RWPE1 (cell line): ENCODE measurements around the gene TNIP1.

Experiments used
- CTCF ChIA-PET: fragments of 350-600 bp; sonication (Branson Sonifier 250); formaldehyde crosslinking; extraction: SDS; loops from one replicate; lab custom pipeline; 2021; lab: Yijun Ruan, JAX
- POLR2A ChIA-PET: fragments of 400-600 bp; formaldehyde crosslinking; extraction: SDS; loops from one replicate; lab custom pipeline; 2020; ENCODE audit warnings: antibody characterized with exemption; ENCODE audit not compliant: low non-redundant PET; lab: Yijun Ruan, JAX
- DNase-seq: peaks from one replicate; pipeline ENCODE4 v3.0.0; 2012; ENCODE audit warnings: low spot score
- H3K27ac ChIP-seq: fragments of 450-650 bp; 2 replicates; pipeline ENCODE4 v1.5.1; 2017
- CTCF ChIP-seq: fragments of 450-650 bp; conservative IDR thresholded peaks from 2 replicates; pipeline ENCODE4 v1.5.1; 2017; ENCODE audit warnings: low read depth, mild to moderate bottlenecking

The TNIP1 gene

GRCh38 chr5:151036556-151036955 lies 44.3 kb downstream of the TNIP1 start:
- ChIA-PET POLR2A (no interaction called here), CTCF (interaction anchor here (0.9 to 1.5 kb wide), 3 partner anchors 11 to 20 kb away, joined by 3 to 4 read pairs (median 3); no protein-coding TSS in a partner anchor)
- DNase-seq = no peak
- no peak for TF ChIP-seq CTCF
- no peak overlapping the region for H3K27ac ChIP-seq

GRCh38 chr5:151034422-151035379 lies 46.1 kb downstream of the TNIP1 start:
- no peak overlapping the region for H3K27ac ChIP-seq
- no peak for DNase-seq
- ChIA-PET CTCF (interaction anchor here (0.6 to 1.5 kb wide), 3 partner anchors 13 to 91 kb away, joined by 3 to 4 read pairs (median 3); no protein-coding TSS in a partner anchor), POLR2A (no interaction called here)
- TF ChIP-seq CTCF = no peak

- POLR2A ChIA-PET = no interaction called here
- no peak for DNase-seq
- H3K27ac ChIP-seq = no peak overlapping the region
- TF ChIP-seq CTCF = no peak
- CTCF ChIA-PET = no interaction called here
Measured at GRCh38 chr5:151033217-151033934, 47.5 kb downstream of the TNIP1 start.

GRCh38 chr5:151031554-151031953 lies 49.3 kb downstream of the TNIP1 start:
- DNase-seq = no peak
- H3K27ac ChIP-seq = no peak overlapping the region
- TF ChIP-seq CTCF = no peak
- ChIA-PET POLR2A (no interaction called here), CTCF (no interaction called here)

GRCh38 chr5:151030379-151030778 lies 50.5 kb downstream of the TNIP1 start:
- CTCF ChIA-PET = interaction anchor here (0.8 to 1.8 kb wide), 3 partner anchors 12 to 85 kb away, joined by 4 to 6 read pairs (median 4); no protein-coding TSS in a partner anchor
- POLR2A ChIA-PET = no interaction called here
- no peak for DNase-seq
- no peak overlapping the region for H3K27ac ChIP-seq
- TF ChIP-seq CTCF = no peak

GRCh38 chr5:151030056-151030336 lies 50.8 kb downstream of the TNIP1 start:
- no peak for DNase-seq
- ChIA-PET CTCF (interaction anchor here (0.8 to 1.8 kb wide), 3 partner anchors 12 to 86 kb away, joined by 4 to 6 read pairs (median 4); no protein-coding TSS in a partner anchor), POLR2A (no interaction called here)
- no peak overlapping the region for H3K27ac ChIP-seq
- no peak for TF ChIP-seq CTCF
